GM21529 (cell line): ENCODE results near the gene FAM24B.
A peak's percentile ranks its signal among the peaks of the same experiment; 100 is the strongest.
"Not testable (repeated sequence)": the region's sequence is repeated elsewhere in the genome, so short reads cannot be mapped to it uniquely, and the experiment has no call there.

Source experiments
- ATAC-seq: cut with Tn5 transposase; IDR thresholded peaks from one replicate; pipeline ENCODE4 v1.9.1; 2021; ENCODE audit not compliant: unreplicated experiment

The FAM24B gene

GRCh38 chr10:122879339-122880273 is at the start of gene FAM24B:
Gene FAM24B (minus strand): TSS chr10:122879581. CDS start chr10:122850515, 29,066 bp downstream.
- peak; percentile 82 for ATAC-seq

GRCh38 chr10:122915700-122916099 is 36.3 kb upstream of the FAM24B start:
- no peak for ATAC-seq

DNA sequence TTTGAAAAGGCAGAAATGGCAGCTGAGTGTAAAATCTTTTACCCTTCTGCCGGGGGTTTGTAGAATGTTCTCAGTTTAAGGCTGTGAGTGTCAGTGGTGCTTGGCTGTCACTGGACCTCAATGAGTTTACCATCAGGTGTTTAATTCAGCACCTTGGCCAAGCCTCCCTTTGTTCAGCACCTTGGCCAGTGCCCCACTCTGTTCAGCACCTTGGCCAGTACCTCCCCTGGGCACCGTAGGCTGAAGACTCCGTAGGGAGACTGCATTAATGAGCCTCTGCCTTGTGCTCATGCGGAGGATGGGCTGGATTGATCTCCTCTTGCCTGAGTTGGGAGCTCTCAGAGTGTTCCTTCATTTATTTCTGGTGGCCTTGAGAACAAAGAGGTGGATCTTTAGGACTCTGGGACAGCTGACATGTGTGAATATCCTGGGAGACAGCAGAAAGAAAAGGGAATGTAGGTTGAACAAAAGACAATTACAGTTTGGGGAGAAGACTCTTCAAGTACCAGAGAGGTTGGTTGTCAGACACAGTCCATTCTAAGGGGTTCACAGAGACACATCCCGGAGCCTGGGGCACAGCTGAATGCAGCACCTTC is 32.6 kb upstream of the FAM24B start:
- no peak for ATAC-seq

DNA sequence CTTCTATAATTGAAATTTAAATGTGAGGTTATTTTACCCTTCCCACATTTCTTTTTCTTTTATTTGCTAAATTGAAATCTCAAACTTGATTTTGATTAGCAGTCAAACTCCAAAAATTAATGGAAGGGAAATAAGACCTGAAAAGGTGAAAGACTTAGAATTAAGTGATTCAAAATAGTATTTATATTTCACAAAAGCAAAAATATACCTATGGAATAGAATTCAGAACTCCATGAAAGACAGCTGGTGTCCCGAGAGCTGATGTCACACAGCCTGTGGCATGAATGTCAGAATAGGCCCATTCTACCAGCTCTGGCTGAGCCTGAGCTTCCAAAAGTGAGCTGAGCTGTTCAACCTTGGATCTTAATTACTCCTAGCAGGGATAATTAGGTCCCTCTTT is 30.9 kb upstream of the FAM24B start, which contains the start of gene FAM24A:
Gene FAM24A (plus strand): TSS at position 301 of the 400 bp plus-strand sequence. CDS start 1,025 bp downstream, outside the sequence.
- no peak for ATAC-seq

- ATAC-seq: not testable (repeated sequence)
These were observed 24.5 kb upstream of the FAM24B start for GRCh38 chr10:122903861-122904260.

- no peak for ATAC-seq
These were observed 15.0 kb upstream of the FAM24B start for GRCh38 chr10:122894261-122894944.

DNA sequence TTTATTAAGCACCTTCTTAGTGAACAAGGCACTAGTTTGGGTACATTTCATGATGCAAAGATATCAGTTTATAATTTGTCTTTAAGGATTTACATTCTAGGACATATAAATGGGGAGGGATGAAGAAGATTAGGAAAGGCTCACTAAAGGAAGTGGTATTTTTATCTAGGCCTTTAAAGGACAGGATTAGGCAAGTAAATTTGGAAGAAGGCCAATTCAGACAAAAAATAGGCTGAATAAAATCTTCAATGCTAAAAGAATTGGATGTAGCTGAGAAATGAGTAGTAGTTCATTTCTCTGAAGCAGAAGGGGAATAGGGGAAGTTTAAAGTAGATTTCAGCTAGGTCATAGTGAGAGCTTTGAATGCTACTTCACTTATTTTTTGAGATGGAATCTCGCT is 4.8 kb upstream of the FAM24B start:
- no peak for ATAC-seq

GRCh38 chr10:122882766-122883165 is 3.4 kb upstream of the FAM24B start:
- no peak for ATAC-seq

- ATAC-seq: peak; percentile 9
These were observed 512 bp downstream of the FAM24B start for GRCh38 chr10:122878799-122879338.

GRCh38 chr10:122877264-122877663 is 2.1 kb downstream of the FAM24B start:
- ATAC-seq: no peak

- no peak for ATAC-seq
These were observed 2.9 kb downstream of the FAM24B start for GRCh38 chr10:122876467-122876855.

- ATAC-seq: no peak
These were observed 3.4 kb downstream of the FAM24B start for GRCh38 chr10:122875843-122876466.

- ATAC-seq: not testable (repeated sequence)
These were observed 7.4 kb downstream of the FAM24B start for GRCh38 chr10:122871947-122872346.

DNA sequence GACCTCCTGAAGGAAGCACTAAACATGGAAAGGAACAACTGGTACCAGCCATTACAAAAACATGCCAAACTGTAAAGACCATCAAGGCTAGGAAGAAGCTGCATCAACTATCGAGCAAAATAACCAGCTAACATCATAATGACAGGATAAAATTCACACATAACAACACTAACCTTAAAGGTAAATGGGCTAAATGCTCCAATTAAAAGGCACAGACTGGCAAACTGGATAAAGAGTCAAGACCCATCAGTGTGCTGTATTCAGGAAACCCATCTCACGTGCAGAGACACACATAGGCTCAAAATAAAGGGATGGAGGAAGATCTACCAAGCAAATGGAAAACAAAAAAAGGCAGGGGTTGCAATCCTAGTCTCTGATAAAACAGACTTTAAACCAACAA is 10.6 kb downstream of the FAM24B start:
- ATAC-seq: not testable (repeated sequence)

- not testable (repeated sequence) for ATAC-seq
These were observed 12.5 kb downstream of the FAM24B start for GRCh38 chr10:122866757-122867482.

DNA sequence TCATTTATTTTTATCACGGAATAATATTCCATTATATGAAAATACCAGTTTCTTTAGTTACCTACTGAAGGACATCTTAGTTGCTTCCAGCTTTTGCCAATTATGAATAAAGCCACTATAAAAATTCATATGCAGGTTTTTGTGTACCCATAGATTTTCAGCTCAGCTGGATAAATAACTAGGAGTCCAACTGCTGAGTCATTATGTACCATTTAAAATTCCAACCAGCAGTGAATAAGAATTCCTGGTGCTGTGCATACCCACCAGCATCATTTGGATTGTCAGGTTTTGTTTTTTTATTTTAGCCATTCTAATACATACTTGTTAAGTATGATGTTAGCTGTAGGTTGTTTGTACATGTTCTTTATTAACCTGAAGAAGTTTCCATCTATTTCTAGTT is 14.5 kb downstream of the FAM24B start:
- no peak for ATAC-seq

DNA sequence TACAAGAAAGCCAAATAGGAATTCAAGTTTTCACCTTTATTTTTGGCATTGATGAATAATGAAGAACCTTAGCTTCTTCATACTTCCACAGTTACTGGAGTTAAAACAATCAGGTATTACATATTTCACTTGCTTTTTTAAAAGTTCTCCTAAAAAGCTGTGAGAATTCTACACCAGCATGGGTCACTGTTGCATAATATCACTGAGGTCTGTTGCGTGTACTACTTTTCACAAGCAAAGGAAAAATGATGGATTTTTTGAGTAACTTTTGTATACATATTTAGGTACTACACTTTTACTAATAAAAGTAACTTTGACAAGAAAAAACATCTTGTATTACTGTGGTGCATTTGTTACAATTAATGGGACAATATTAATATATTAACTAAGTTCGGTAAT is 15.2 kb downstream of the FAM24B start:
- ATAC-seq: no peak

DNA sequence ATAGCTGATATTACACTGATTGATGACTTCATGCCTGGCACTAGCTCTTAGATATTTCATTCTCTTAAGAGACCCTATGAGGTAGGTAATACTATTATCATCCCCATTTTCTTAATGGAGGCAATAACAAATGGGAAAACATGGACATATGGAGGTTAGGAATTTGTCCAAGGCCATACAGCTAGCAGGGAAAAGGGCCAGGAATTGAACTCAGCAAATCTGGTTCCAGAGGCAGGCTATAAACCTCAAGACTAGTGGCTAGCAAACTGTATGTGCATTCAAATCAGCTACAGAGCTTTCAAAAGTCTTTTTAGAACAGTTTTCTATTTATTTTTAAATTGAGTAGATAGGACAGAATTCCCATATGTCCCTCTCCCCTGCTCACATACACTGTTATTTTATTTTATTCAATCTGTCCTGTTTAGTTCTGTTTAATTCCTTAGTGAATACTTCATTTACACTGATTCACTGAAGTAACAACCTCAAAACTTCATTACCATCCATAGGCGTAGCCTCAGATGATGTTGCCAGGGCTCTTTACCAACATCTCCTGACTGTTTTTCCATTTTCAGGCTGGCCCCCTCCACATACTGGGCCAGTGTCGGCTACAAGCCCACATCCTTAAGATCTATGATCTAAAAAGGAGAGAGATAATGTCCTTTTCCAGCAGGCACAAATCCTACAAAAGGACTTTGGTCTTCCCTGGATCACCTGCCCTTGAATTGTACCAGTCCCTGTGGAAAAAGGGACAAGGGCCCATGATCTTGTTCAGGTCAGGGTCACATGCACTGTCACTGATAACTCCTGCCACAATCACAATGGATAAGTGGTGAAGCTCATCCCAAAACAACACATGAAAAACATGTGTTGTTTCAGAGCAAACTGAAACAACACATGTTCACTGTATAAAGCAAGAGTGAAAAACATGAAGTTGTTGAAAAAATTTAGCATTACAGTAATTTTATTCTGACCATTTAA is 15.9 kb downstream of the FAM24B start:
- no peak for ATAC-seq

GRCh38 chr10:122861711-122862161 is 17.6 kb downstream of the FAM24B start:
- ATAC-seq: no peak
